ENCODE results near the gene DOCK3. TPM values are rescaled to one million over a fixed set of nuclear protein-coding genes. Genes with fewer than 3 reads are reported as not detected.

Gene DOCK3
- total RNA-seq, 1 experiment from 2014 or later = 0.14 TPM

- no TSS peak for BruUV-seq (replicated peaks)
- no peaks in the 10 kb centered on the region for H3K4me1 Mint-ChIP-seq (ENCODE audit: insufficient read depth, unreplicated experiment)
- POLR2A ChIA-PET = no interaction called here
- no peaks in the 10 kb centered on the region for H3K9me3 Mint-ChIP-seq (ENCODE audit: unreplicated experiment)
- no peaks in the 10 kb centered on the region for H3K27me3 Mint-ChIP-seq (ENCODE audit: insufficient read depth, unreplicated experiment)
- H3K36me3 Mint-ChIP-seq (ENCODE audit: insufficient read depth, unreplicated experiment) = peaks cover 82% of the 10 kb centered on the region
- CTCF ChIA-PET = interaction anchor here (0.6 to 1.6 kb wide), 4 partner anchors 12 to 1693 kb away, joined by 3 to 8 read pairs (median 3); no protein-coding TSS in a partner anchor
- no peak for TF ChIP-seq CTCF (IDR thresholded peaks at IDR 0.05; ENCODE audit: unreplicated experiment)
- no peak for DNase-seq (ENCODE audit: unreplicated experiment)
- H3K27ac Mint-ChIP-seq (ENCODE audit: low read depth, unreplicated experiment) = peak overlapping the region; percentile 11
- intact Hi-C loops (cut with micrococcal nuclease) = no loop called here
- no peak overlapping the region for H3K4me3 Mint-ChIP-seq (ENCODE audit: unreplicated experiment)
Measured at GRCh38 chr3:51422211-51422610, 747.5 kb downstream of the DOCK3 start.

DNA sequence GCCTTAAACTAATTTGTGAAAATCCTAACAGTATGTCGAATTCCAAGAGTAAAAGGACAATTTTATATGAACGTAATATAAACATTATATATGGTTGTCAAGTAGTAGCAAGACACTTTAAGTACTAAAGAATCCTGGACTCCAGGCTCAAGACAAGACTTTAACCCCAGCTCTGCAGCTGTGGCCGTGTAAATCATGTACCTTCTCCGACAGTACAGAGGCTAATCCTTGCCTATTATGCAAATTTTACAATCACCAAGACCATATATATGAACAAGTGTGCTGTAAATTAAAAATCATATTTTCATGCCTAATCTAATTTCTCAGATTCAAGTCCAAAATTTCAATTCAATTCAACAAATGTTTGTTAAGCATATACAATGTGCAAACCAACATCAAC lies 752.2 kb downstream of the DOCK3 start:
- no peaks in the 10 kb centered on the region for H3K4me1 Mint-ChIP-seq (ENCODE audit: insufficient read depth, unreplicated experiment)
- no peaks in the 10 kb centered on the region for H3K9me3 Mint-ChIP-seq (ENCODE audit: unreplicated experiment)
- peaks cover 70% of the 10 kb centered on the region for H3K36me3 Mint-ChIP-seq (ENCODE audit: insufficient read depth, unreplicated experiment)
- H3K4me3 Mint-ChIP-seq (ENCODE audit: unreplicated experiment) = no peak overlapping the region
- DNase-seq (ENCODE audit: unreplicated experiment) = no peak
- no peak for TF ChIP-seq CTCF (IDR thresholded peaks at IDR 0.05; ENCODE audit: unreplicated experiment)
- H3K27me3 Mint-ChIP-seq (ENCODE audit: insufficient read depth, unreplicated experiment) = no peaks in the 10 kb centered on the region
- no peak overlapping the region for H3K27ac Mint-ChIP-seq (ENCODE audit: low read depth, unreplicated experiment)
- ChIA-PET CTCF (interaction anchor here (0.7 to 0.8 kb wide), 2 partner anchors 13 to 216 kb away, joined by 4 read pairs; no protein-coding TSS in a partner anchor), POLR2A (no interaction called here)
- BruUV-seq (replicated peaks) = no TSS peak
- intact Hi-C loops (cut with micrococcal nuclease) = no loop called here

DNA sequence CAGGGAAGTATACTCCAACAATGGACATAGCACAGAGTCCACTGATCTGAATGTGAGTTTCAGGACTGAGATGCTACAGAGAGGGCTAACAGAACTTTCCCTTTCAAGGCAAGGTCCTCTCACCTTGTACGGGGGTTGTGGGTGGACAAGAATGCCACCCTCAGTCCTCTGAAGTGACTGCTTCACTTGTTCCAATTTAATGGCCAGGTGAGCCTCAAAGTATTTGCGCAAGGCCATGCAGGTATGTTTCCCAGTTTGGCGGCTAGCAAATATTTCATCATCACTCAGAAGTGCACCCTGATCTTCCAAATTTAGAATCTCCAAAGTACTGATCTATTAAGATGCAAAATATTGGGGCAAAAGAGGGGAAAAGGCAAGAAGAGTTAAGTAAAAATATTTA lies 754.4 kb downstream of the DOCK3 start:
- ChIA-PET POLR2A (no interaction called here), CTCF (interaction anchor here (0.7 kb wide), 1 partner anchor 40 kb away, joined by 3 read pairs; no protein-coding TSS in a partner anchor)
- H3K27me3 Mint-ChIP-seq (ENCODE audit: insufficient read depth, unreplicated experiment) = no peaks in the 10 kb centered on the region
- H3K9me3 Mint-ChIP-seq (ENCODE audit: unreplicated experiment) = no peaks in the 10 kb centered on the region
- no peaks in the 10 kb centered on the region for H3K4me1 Mint-ChIP-seq (ENCODE audit: insufficient read depth, unreplicated experiment)
- peaks cover 70% of the 10 kb centered on the region for H3K36me3 Mint-ChIP-seq (ENCODE audit: insufficient read depth, unreplicated experiment)
- BruUV-seq (replicated peaks) = no TSS peak
- H3K27ac Mint-ChIP-seq (ENCODE audit: low read depth, unreplicated experiment) = no peak overlapping the region
- intact Hi-C loops (cut with micrococcal nuclease) = no loop called here
- no peak for DNase-seq (ENCODE audit: unreplicated experiment)
- TF ChIP-seq CTCF (IDR thresholded peaks at IDR 0.05; ENCODE audit: unreplicated experiment) = no peak
- no peak overlapping the region for H3K4me3 Mint-ChIP-seq (ENCODE audit: unreplicated experiment)

Small RNA genes lying within 50 kb of the gene (microRNA-seq; reads per million reads assigned to microRNA genes)
- gene MIR4787 = 0.79 reads per million

Other genes starting within 250 kb of the DOCK3 start
- gene CACNA2D2, start 171.3 kb upstream of the DOCK3 start, total RNA-seq (2022) = not detected in 2 replicates
- 1.3 and 1.9 TPM in 2 replicates for gene C3orf18, start 107.2 kb upstream of the DOCK3 start, total RNA-seq (2022)
- gene HEMK1, start 105.4 kb upstream of the DOCK3 start, total RNA-seq (2022) = 19.9 and 23.8 TPM in 2 replicates
- 0.26 and 0.59 TPM in 2 replicates for gene CISH, start 63.2 kb upstream of the DOCK3 start, total RNA-seq (2022)
- gene MAPKAPK3, start 57.8 kb upstream of the DOCK3 start, total RNA-seq (2022) = 53.9 and 54.4 TPM in 2 replicates